GM12878 (cell line): Measurements from ENCODE around the gene MYMX. TPM values are rescaled to one million over a fixed set of nuclear protein-coding genes. Genes with fewer than 3 reads are reported as not detected.

Experiments used
- ATF3 ChIP-seq: IDR thresholded peaks from 2 replicates; pipeline ENCODE4 v1.6.1; 2011; ENCODE audit warnings: low read depth, mild to moderate bottlenecking, low read length, moderate library complexity, borderline replicate concordance; ENCODE audit errors: extremely low read depth
- BACH1 ChIP-seq: fragments of 450-650 bp; IDR thresholded peaks from 2 replicates; pipeline ENCODE4 v1.6.1; 2017; ENCODE audit warnings: mild to moderate bottlenecking, borderline replicate concordance
- BCL11A ChIP-seq: IDR thresholded peaks from 2 replicates; pipeline ENCODE4 v1.6.1; 2011; ENCODE audit warnings: low read depth, low read length
- BCLAF1 ChIP-seq: fragments of 450-650 bp; IDR thresholded peaks from 2 replicates; pipeline ENCODE4 v1.6.1; 2017; ENCODE audit warnings: antibody characterized with exemption, mild to moderate bottlenecking, moderate library complexity
- ETV6 ChIP-seq, 2 experiments: fragments of 450-650 bp in 1 of 2; IDR thresholded peaks in 1 of 2; conservative IDR thresholded peaks in 1 of 2; 2 replicates each; pipeline ENCODE4 v1.6.1; 2014; ENCODE audit warnings: antibody characterized with exemption in 1 of 2, borderline replicate concordance in 1 of 2, low read depth in 1 of 2, mild to moderate bottlenecking in 1 of 2, moderate library complexity in 1 of 2
- IKZF1 ChIP-seq: fragments of 450-650 bp; conservative IDR thresholded peaks from 2 replicates; pipeline ENCODE4 v1.6.1; 2017; ENCODE audit warnings: antibody characterized with exemption, mild to moderate bottlenecking
- KLF5 ChIP-seq: fragments of 450-650 bp; IDR thresholded peaks from 2 replicates; pipeline ENCODE4 v1.6.1; 2014; ENCODE audit warnings: mild to moderate bottlenecking; ENCODE audit not compliant: partially characterized antibody
- NFYA ChIP-seq: IDR thresholded peaks from 2 replicates; pipeline ENCODE4 v1.6.1; 2011; ENCODE audit warnings: low read depth, mild to moderate bottlenecking, low read length, improper control_type of control experiment, borderline replicate concordance
- NKRF ChIP-seq: fragments of 450-650 bp; conservative IDR thresholded peaks from 2 replicates; pipeline ENCODE4 v1.6.1; 2017; ENCODE audit warnings: mild to moderate bottlenecking, moderate library complexity
- SREBF1 ChIP-seq: IDR thresholded peaks from 2 replicates; pipeline ENCODE4 v1.6.1; 2012; ENCODE audit warnings: mild to moderate bottlenecking, low read length
- SRF ChIP-seq, 2 experiments: IDR thresholded peaks; 2 replicates each; pipeline ENCODE4 v1.6.1; 2011; ENCODE audit warnings: low read depth in 2 of 2, low read length in 2 of 2, mild to moderate bottlenecking in 1 of 2, moderate library complexity in 1 of 2
- STAT3 ChIP-seq: IDR thresholded peaks from 2 replicates; pipeline ENCODE4 v1.6.1; 2011; ENCODE audit warnings: low read depth, low read length, improper control_type of control experiment
- SUPT20H ChIP-seq: IDR thresholded peaks from 2 replicates; pipeline ENCODE4 v1.6.1; 2011; ENCODE audit warnings: low read depth, mild to moderate bottlenecking, low read length, moderate library complexity, borderline replicate concordance; ENCODE audit not compliant: control insufficient read depth
- TCF12 ChIP-seq: IDR thresholded peaks from 2 replicates; pipeline ENCODE4 v1.6.1; 2011; ENCODE audit warnings: low read depth, mild to moderate bottlenecking, low read length
- TCF7 ChIP-seq: IDR thresholded peaks from 2 replicates; pipeline ENCODE4 v1.6.1; 2014; ENCODE audit warnings: antibody characterized with exemption, borderline replicate concordance
- polyA plus RNA-seq, 11 experiments: library from polyadenylated mRNA; depleted of rRNA in 4 of 11; unstranded in 6 of 11; stranded (reverse) in 5 of 11; fragments of >200 nt; fragmentation: Nextera tagmentation in 4 of 11; fragmentation: Illumina TruSeq in 1 of 11; extraction: Ambion mirVana in 4 of 11; extraction: Trizol in 1 of 11; gene quantifications; 1 replicate in 1 of 11; 2 replicates in 10 of 11; pipeline versions ENCODE4 v1.2.1 to v1.2.3, GENCODE V29; 2011 to 2016; ENCODE audit warnings: inconsistent platforms in 2 of 11, missing spikeins in 2 of 11, low read depth in 1 of 11
- total RNA-seq, 4 experiments: library from RNA; depleted of rRNA in 3 of 4; stranded (reverse); fragments of >200 nt in 3 of 4; fragmentation: Illumina TruSeq in 1 of 4; extraction: Trizol in 1 of 4; gene quantifications; 2 replicates each; pipeline versions ENCODE4 v1.2.1 to v1.2.3, GENCODE V29; 2013 to 2021
- TF ChIP-seq, protein P1 (sequence below): fragments of 450-650 bp; IDR thresholded peaks from 2 replicates; pipeline ENCODE4 v1.6.1; 2017; ENCODE audit warnings: mild to moderate bottlenecking, low read depth, inconsistent platforms; ENCODE audit not compliant: poor library complexity, severe bottlenecking
- TF ChIP-seq, protein P2 (sequence below): fragments of 150-350 bp; IDR thresholded peaks from 2 replicates; pipeline ENCODE4 v1.6.1; 2016; ENCODE audit warnings: low read depth, low read length

Gene MYMX
- total and polyA plus RNA-seq, 10 of the 15 experiments (the other 5 are each of a cell fraction or from before 2014, with no cell fraction given), result not detected

- no peak for TF ChIP-seq BCLAF1
- TF ChIP-seq BCL11A, result 0 out of 2 replicates have a peak, but pooled peaks have one; percentile 48
- TF ChIP-seq TCF12, result peak; percentile 97
- TF ChIP-seq TCF7, result peak; percentile 16; the same call in 1 of the 2 replicates
- TF ChIP-seq SRF (IDR thresholded peaks at IDR 0.05; ENCODE audit: low read depth in 2 of 2, low read length in 2 of 2), result no peak
- no peak for TF ChIP-seq ETV6 (conservative IDR thresholded peaks at IDR 0.05 in 1 of 2, IDR thresholded peaks at IDR 0.05 in 1 of 2; ENCODE audit: borderline replicate concordance in 1 of 2, low read depth in 1 of 2)
- TF ChIP-seq NKRF, result no peak; the same call in 1 of the 2 replicates
- TF ChIP-seq, protein P1, sequence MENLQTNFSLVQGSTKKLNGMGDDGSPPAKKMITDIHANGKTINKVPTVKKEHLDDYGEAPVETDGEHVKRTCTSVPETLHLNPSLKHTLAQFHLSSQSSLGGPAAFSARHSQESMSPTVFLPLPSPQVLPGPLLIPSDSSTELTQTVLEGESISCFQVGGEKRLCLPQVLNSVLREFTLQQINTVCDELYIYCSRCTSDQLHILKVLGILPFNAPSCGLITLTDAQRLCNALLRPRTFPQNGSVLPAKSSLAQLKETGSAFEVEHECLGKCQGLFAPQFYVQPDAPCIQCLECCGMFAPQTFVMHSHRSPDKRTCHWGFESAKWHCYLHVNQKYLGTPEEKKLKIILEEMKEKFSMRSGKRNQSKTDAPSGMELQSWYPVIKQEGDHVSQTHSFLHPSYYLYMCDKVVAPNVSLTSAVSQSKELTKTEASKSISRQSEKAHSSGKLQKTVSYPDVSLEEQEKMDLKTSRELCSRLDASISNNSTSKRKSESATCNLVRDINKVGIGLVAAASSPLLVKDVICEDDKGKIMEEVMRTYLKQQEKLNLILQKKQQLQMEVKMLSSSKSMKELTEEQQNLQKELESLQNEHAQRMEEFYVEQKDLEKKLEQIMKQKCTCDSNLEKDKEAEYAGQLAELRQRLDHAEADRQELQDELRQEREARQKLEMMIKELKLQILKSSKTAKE, result peak; percentile 76
- no peak for TF ChIP-seq STAT3
- no peak for TF ChIP-seq NFYA
- no peak for TF ChIP-seq IKZF1
- no peak for TF ChIP-seq SUPT20H
- TF ChIP-seq, protein P2, sequence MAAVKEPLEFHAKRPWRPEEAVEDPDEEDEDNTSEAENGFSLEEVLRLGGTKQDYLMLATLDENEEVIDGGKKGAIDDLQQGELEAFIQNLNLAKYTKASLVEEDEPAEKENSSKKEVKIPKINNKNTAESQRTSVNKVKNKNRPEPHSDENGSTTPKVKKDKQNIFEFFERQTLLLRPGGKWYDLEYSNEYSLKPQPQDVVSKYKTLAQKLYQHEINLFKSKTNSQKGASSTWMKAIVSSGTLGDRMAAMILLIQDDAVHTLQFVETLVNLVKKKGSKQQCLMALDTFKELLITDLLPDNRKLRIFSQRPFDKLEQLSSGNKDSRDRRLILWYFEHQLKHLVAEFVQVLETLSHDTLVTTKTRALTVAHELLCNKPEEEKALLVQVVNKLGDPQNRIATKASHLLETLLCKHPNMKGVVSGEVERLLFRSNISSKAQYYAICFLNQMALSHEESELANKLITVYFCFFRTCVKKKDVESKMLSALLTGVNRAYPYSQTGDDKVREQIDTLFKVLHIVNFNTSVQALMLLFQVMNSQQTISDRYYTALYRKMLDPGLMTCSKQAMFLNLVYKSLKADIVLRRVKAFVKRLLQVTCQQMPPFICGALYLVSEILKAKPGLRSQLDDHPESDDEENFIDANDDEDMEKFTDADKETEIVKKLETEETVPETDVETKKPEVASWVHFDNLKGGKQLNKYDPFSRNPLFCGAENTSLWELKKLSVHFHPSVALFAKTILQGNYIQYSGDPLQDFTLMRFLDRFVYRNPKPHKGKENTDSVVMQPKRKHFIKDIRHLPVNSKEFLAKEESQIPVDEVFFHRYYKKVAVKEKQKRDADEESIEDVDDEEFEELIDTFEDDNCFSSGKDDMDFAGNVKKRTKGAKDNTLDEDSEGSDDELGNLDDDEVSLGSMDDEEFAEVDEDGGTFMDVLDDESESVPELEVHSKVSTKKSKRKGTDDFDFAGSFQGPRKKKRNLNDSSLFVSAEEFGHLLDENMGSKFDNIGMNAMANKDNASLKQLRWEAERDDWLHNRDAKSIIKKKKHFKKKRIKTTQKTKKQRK, result no peak
- peak; percentile 91 for TF ChIP-seq KLF5
- TF ChIP-seq SREBF1, result no peak
- no peak for TF ChIP-seq ATF3
- TF ChIP-seq BACH1, result no peak; the same call in 1 of the 2 replicates
These were observed 30.1 kb downstream of the MYMX start, which contains the start of gene HSP90AB1 (continued) for GRCh38 chr6:44246663-44247337.
